Measurements from ENCODE around the gene KRTAP5-1. TPM values are rescaled to one million over a fixed set of nuclear protein-coding genes. Genes with fewer than 3 reads are reported as not detected.

Gene KRTAP5-1
- polyA plus RNA-seq, 1 experiment = not detected

DNA sequence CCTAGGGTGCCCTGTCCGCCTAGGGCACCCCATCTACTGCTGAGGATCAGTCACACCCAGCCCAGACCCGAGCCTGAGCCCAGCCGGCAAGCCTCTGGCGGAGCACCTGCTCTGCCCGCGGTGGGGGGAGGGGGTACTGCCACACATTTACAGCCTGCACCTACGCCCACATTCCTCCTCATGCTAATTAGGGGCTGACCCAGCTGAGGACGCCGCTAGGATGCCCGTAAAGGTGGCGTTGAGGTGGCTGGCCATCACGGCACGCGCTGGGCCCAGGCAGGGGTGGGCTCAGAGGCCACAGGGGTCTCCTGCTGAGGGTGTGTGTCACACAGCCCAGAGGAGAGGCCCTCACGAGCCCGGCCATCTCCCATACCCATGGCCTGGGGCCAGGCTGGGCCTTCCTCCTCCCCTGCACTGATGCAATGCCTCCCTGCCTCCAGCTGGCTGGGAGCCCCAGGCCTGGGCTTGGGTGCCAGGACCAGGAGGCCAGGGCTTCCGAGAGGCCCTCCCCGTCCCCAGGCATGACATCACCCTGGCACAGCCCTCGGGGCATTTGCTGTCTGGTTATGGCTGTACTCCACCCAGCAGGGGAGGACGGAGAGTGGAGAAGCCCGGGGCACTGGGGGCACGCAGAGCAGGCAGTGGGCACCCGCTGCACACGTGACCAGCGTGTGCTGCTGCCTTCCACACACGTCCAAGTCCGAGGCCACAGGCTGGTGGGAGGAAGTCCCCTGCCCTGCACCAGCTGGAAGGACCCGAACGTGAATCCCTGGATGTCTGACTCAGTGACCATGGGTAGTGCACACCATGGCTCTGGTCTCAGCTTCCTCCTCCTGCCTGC, 25.8 kb downstream of the KRTAP5-1 start:
- no peak overlapping the region for H3K4me3 ChIP-seq (ENCODE audit: low read depth, low read length)
- POLR2A ChIA-PET = no interaction called here
- H3K27me3 ChIP-seq (ENCODE audit: control insufficient read depth, insufficient read depth, low read length) = no peaks in the 10 kb centered on the region
- peak; percentile 39 for DNase-seq (ENCODE audit: low read depth)
- CTCF ChIA-PET = interaction anchor here (0.6 to 6.5 kb wide), 6 partner anchors 9 to 135 kb away, joined by 3 to 62 read pairs (median 4); no protein-coding TSS in a partner anchor
- H3K36me3 ChIP-seq (ENCODE audit: control insufficient read depth, insufficient read depth, low read length) = peaks cover 8% of the 10 kb centered on the region
- TF ChIP-seq, protein P1, sequence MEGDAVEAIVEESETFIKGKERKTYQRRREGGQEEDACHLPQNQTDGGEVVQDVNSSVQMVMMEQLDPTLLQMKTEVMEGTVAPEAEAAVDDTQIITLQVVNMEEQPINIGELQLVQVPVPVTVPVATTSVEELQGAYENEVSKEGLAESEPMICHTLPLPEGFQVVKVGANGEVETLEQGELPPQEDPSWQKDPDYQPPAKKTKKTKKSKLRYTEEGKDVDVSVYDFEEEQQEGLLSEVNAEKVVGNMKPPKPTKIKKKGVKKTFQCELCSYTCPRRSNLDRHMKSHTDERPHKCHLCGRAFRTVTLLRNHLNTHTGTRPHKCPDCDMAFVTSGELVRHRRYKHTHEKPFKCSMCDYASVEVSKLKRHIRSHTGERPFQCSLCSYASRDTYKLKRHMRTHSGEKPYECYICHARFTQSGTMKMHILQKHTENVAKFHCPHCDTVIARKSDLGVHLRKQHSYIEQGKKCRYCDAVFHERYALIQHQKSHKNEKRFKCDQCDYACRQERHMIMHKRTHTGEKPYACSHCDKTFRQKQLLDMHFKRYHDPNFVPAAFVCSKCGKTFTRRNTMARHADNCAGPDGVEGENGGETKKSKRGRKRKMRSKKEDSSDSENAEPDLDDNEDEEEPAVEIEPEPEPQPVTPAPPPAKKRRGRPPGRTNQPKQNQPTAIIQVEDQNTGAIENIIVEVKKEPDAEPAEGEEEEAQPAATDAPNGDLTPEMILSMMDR (IDR thresholded peaks at IDR 0.05; ENCODE audit: insufficient read depth, low read depth, low read length) = no peak

DNA sequence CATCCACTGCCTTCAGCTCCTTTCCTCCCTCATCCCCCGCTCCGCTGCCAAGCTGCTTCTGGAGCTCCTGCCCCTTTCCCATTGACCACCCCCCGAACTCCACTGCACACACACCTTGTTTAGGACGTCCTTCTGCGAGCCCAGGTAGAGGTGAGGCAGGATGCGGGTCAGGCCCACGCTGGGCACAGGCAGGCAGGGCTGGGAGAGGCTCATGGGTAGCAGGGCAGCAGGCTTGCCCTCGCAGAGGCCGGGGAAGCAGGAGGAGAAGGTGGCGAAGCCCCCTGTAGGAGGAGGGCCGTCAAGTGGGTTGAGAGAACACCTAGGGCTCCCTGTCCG, 26.3 kb downstream of the KRTAP5-1 start:
- no peak overlapping the region for H3K4me3 ChIP-seq (ENCODE audit: low read depth, low read length)
- ChIA-PET POLR2A (no interaction called here), CTCF (interaction anchor here (0.6 to 6.5 kb wide), 4 partner anchors 9 to 135 kb away, joined by 3 to 62 read pairs (median 16); no protein-coding TSS in a partner anchor)
- peaks cover 8% of the 10 kb centered on the region for H3K36me3 ChIP-seq (ENCODE audit: control insufficient read depth, insufficient read depth, low read length)
- no peak for DNase-seq (ENCODE audit: low read depth)
- TF ChIP-seq, protein P1 (IDR thresholded peaks at IDR 0.05; ENCODE audit: insufficient read depth, low read depth, low read length) = no peak
- H3K27me3 ChIP-seq (ENCODE audit: control insufficient read depth, insufficient read depth, low read length) = no peaks in the 10 kb centered on the region

DNA sequence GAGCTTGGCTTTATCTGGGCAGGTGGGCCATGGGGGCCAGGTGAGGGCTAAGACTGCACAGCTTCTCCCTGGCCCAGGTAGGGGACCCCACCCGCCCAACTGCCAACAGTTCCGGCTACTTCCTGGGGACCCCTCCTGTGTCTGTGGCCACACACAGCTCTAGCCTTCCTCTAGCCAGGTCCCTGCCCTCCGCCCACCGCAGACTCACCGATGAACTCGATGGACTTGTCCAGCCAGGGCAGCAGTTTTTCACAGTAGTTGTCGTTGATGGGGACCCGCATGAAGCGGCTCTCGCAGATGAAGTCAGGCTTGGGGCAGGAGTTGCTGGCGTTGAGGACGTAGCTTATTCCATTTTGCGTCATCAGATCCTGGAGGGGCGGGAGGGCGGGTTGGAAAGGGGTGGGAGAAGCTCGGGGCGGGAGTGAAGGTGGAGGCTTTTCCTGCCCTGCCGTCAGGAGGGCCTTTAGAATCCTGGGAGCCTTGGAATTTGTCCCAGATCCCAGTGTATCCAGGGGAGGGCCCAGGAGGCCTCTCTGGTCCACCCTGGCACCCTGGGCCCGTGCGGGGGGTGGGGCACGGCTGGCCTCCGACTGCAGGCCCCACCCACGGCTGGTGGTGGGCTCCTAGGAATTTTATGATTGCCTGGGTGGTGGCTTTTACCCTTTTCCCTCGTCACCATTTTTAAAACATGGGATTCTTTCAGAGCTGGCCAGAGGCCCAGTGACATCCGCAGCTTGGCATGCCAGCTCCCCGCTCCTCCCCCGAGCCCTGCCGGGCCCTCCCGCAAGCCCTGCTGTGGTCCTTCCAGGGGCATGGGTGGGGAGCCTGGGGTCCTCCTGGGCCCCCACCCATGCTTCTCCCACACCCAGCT, 26.9 kb downstream of the KRTAP5-1 start:
- H3K36me3 ChIP-seq (ENCODE audit: control insufficient read depth, insufficient read depth, low read length) = peaks cover 4% of the 10 kb centered on the region
- ChIA-PET POLR2A (no interaction called here), CTCF (interaction anchor here (0.6 to 6.5 kb wide), 5 partner anchors 11 to 136 kb away, joined by 3 to 62 read pairs (median 3); partner anchors contain the start of gene DUSP8)
- TF ChIP-seq, protein P1 (IDR thresholded peaks at IDR 0.05; ENCODE audit: insufficient read depth, low read depth, low read length) = no peak
- H3K27me3 ChIP-seq (ENCODE audit: control insufficient read depth, insufficient read depth, low read length) = no peaks in the 10 kb centered on the region
- no peak overlapping the region for H3K4me3 ChIP-seq (ENCODE audit: low read depth, low read length)
- DNase-seq (ENCODE audit: low read depth) = peak; percentile 39

DNA sequence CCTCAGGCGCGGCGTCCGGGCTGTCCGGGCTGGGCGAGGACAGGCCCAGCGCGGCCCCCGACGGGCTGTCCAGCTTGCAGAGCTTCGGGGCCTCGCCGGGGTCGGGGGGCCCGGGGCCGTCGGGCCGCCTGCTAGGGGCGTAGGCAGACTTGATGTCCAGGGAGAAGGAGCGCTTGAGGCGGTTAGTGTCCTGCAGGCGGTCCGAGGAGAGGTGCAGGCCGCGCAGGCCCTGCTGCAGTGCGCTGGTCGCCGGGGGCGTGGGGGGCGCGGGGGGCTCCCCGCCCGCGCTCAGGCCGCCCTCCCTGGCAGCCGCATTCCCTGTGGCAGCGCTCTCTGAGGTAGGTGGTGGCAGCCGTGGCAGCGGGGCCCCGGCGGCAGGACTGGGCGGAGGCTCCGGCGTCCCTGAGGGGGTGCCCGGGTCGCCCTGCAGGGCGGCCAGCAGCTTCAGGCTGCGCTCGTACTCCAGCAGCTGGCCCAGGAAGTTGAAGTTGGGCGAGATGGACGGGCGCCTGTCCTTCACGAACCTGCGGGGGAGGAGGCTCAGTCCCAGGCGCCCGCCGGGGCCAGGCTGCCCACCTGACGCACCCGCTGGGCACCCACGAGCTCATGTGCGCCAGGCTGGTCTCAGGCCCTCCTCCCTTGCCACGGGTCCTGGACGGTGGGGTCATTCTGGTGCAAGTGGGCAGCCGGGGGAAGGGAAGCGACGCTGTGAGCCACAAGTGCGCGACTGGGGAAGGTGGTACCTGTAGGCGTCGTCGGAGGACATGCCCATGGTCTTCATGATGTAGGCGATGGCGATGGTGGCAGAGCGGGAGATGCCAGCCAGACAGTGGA, 27.8 kb downstream of the KRTAP5-1 start:
- ChIA-PET POLR2A (no interaction called here), CTCF (interaction anchor here (0.6 to 6.5 kb wide), 5 partner anchors 10 to 80 kb away, joined by 3 to 62 read pairs (median 8); partner anchors contain the start of gene DUSP8)
- Histone ChIP-seq H3K36me3 (ENCODE audit: control insufficient read depth, insufficient read depth, low read length) (peaks cover 3% of the 10 kb centered on the region), H3K27me3 (ENCODE audit: control insufficient read depth, insufficient read depth, low read length) (no peaks in the 10 kb centered on the region), H3K4me3 (ENCODE audit: low read depth, low read length) (no peak overlapping the region)
- TF ChIP-seq, protein P1 (IDR thresholded peaks at IDR 0.05; ENCODE audit: insufficient read depth, low read depth, low read length) = no peak
- no peak for DNase-seq (ENCODE audit: low read depth)
